ENCODE results near the gene P2RY2.

The P2RY2 gene

DNA sequence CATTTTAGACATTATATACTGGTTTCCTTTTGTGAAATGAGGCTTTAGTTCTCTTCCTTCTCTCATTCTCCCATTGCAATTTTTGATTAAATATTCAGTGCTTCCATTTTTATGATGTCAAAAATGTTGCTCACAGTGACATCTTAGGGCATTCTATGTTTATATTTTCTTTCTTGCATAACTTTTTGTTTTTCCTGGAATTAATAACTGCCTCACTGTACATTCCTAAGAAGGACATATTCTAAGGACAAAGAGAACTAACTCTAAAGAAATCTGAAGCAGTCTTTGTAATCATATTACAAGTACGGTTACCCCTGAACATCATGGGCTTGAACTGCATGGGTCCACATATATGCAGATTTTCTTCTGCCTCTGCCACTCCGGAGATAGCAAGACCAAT is 28.2 kb downstream of the P2RY2 start:
- DNase-seq = no peak

DNA sequence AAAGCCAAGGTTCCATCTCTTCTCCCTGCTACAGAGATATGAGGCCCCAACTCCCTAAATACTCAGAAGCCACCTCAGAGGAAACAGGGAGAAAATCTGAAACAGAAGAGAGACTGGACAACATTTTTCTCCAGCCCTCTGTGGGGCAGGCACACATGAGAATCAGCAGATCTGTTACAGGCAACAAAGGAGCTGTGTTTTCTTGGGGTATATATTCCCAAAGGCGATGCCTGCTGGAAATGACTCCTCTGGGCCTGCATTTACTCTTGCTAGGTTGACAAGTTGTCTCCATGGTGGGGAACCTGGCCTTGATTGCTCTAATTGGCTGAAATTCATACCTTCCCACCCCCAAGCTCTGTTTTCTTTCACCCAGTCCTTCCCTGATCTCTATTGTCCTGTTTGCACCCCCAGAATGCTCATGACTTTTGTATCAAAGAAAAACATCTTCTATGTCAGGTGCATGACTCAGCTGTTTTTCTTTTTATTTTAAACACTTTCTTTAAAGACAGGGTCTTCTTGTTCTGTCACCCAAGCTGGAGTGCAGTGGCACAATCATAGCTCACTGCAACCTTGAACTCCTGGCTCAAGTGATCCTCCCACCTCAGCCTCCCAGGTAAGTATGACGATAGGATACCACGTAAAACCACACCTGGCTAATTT is 30.6 kb downstream of the P2RY2 start:
- no peak for DNase-seq

DNA sequence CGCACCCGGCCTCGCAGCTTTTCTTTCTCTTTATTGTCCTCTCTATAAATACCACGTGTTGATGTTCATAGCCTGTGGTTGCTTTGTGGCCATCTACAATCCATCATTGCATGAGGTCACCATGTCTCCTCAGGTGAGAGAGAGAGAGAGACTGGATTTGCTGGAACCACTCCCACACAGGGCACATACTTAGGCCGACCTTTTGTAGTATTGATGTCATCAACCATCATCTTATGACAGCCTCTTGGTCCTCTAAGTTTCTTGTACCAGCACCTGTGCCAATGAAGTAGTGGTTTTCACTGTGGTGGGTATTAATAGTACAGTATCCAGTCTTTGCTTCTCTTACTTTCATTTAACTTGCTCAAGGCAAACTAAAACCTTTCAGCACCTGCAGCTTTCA is 31.2 kb downstream of the P2RY2 start:
- no peak for DNase-seq

DNA sequence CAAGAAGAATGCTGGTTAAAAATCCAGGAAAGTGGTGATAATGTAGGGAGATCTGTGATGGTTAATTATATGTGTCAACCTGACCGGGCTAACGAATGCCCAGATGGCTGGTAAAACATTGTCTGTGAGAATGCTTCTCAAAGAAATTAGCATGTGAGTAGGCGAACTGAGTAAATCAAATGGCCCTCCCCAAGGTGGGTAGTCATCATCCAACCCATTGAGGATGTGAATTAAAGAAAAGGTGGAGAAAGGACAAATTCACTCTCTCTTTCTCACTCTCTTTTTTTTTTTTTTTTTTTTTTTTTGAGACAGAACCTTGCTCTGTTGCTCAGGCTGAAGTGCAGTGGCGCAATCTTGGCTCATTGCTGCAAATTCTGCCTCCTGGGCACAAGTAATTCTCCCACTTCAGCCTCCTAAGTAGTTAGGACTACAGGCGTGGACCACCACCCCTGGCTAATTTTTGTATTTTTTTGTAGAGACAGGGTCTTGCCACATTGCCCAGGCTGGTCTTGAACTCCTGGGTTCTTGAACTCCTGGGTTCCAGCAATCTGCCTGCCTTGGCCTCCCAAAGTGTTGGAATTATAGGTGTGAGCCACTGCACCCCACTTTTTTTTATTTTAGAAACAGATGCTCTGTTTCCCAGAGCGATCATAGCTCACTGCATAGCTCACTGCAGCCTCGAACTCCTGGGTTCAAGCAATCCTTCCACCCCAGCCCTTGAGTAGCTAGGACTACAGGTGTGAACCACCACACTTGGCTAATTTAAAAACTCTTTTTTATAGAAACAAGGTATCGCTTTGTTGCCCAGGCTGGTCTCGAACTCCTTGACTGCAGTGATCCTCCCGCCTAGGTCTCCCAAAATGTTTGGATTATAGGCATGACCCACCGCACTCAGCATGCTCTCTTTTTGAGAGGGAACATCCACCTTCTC is 32.0 kb downstream of the P2RY2 start:
- DNase-seq = no peak

DNA sequence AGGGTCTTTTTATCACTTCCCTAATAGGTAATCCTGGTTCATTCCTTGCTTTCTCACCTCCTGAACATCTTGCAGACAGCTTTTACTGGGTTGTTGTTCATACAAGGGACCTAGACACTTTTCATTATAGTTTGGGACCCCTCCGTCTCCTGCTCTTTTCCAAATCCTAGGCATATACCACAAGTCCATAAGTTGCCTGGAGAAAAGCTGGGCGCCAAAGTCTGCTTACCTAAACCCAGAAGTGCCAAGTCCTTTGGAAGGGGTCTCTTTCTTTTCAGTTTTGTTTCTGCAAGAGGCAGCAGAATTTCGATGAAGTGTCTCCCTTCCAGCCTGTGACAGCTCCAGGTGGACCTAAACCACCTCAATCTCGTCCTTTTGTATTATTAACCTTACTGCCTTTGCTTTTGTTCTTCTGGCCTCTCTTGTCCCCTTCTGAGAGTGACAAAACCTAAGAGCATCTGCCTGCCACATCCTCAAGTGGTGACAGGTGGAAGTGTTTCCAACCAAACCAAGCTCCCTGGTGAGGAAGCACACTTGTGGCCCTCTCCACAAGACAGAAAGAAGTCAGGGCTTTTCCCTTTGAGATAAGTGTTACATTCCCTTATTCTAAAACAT is 34.6 kb downstream of the P2RY2 start:
- DNase-seq = no peak

DNA sequence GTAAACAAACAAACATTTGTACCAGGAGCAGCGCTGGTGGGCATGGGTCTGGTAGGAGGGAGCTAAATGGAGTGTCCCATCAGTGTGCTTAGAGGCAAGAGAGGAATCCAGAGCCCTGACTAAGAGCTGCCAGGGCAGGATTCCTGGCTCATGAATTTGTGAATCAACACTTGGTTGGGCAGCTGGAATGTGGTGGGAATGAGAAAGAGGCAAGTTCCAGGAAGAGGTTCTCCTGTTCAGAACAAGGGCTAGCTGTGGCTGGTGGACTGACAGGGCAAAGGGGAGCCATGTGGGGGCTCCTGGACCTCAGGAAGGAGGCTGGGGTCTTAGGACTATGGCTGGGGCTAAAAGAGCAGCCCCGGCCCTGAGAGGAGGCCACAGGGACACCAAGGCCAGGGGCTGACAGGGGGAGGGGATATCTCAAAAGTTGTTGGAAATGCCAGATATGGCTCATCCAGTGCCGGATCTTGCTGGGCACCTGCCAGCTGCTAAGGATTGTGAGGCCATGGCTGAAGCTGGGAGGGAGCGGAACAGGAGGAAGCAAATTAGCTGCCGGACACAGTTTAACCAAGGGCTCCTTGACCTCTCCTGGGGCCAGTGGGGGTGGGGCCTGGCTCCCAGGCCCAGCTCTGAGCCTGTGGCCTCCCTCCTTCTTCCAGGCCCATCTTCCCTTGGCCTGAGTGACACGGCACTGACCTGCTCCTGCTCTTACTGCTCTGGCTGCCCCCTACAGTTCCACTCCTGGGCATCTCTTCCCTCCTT is 39.4 kb downstream of the P2RY2 start:
- DNase-seq = no peak

DNA sequence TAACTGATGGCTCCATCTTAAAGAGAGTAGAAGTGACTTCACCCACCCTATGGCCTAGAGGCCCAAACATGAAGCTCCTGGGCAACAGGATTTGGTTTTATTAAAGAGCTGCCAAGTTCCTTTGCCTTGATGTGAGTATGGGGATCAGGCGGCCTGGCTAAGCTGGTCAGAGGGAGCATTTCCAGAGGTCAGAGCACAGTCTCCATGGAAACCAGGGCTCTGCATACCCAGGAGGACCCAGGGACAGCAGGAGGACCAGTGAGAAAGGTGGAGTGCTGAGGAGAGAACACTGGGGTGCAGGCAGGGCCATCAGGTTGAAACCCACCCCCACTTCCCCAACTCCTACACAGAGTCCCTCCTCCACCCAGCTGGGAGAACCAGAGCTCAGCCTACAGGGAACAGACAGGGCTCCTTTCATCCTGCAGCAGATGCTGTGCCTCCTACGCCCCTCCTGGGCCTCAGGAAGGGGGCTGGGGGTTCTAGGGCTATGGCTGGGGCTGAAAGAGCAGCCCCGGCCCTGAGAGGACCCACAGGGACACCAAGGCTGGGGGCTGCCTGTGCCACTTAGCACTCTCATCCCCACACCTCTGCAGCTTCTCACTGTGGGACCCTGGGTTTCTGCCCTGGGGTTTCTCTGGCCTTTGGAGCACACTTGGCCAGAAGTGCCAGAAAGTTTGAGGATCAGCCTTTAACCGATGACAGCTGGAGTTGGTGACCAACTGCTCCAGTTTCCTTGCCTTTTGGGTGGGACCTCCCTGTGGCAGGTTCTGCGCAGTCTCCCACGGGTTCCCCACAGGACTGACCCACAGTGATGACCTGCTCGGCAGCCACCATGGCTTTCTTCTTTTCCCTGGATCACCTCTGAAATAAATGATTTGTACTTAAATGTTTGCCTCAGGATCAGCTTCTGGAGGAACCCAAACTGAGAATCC is 40.3 kb downstream of the P2RY2 start:
- no peak for DNase-seq

DNA sequence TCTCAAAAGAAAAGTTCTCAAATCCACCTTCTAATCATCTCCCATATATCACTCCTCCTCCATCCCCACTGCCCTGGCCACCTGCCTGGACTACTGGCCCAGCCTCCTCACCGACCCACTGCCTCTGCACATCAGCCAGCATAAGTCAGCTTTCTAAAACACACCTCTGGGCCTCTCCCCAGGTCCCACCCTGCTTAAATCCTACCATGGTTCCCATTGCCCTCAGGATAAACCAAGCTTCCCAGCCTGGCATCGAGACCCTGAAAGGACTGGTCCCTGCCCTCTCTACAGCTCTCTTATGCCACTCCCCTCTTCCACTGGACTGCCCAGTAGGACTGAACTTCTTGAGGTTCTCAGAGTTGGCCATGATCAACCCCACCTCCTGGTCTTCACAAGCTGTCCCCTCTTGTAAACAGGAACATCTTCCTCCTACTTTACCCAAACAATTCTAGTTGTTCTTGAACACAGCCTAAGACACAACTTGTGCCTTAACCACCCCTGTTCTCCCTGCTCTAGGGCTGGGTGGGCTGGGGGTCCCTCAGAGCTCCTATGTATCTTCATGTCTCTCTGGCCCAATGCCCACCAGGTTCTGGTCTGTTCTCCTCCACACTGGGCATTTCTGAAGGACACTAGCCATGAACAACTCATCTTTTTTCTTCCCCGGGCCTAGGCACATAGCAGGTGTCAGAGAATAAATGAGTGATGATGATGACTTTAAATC is 41.5 kb downstream of the P2RY2 start:
- DNase-seq = no peak

DNA sequence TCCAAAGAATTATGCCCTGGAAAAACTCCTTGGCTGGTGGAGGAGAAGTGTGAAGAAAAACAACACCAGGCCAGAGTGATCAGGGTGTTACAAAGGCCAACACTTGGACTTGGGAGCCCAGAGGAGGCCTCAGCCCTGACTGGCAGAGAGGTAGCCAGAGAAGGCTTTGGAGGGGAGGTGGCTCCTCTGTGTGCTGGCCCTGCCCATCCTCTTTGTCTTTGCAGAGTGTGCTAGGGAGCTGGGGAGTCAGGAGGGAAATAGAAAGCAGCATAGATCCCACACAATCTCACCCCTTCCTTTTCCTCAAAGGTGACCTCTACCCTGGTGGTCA is 42.0 kb downstream of the P2RY2 start:
- DNase-seq = no peak

DNA sequence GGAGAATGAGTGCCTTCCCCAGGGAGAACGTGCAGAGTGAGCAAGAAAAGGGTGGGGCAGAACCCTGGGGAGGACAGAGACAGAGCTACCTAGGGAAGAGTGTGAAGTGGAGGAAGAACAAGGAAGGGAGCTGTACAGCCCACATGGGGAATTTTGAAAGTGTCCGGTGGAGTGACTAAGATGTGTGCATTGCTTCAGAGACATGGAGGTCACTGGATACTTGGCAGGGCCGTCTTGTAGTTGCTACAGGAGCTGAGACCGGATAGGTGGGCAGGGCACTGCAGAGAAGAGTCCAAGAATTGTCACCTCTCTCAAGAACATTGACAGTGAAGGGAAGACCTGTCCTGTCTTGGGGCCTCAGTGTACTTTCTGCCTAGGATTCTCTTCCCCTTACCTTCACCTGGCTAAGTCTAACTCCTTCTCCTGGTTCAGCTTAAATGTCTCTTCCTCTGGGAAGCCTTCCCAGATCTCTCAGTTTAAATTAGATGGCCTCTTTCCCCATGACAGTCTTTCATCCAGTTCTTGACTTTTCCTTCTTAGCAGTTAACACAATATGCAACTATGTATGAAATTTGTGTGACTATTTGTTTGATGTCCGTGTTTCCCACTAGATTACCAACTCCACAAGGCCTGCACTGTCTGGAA is 44.9 kb downstream of the P2RY2 start:
- no peak for DNase-seq

DNA sequence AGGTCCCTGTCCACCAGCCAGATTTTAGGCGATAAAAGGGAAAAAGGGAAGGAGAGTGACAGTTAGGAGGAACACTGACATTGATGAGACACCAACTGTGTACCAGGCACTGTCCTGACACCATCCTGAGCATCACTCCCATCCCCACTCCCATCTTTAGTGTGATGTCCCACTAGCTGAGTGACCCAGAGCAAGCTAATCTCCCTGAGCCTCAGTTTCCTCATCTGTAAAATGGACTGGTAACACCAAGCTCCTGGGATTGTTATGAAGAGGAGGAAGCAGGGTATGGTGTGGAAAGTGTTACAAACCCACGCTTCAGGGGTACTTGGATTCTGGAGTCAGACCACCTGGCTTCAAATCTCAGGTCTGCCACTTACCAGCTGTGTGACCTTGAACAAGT is 45.6 kb downstream of the P2RY2 start:
- DNase-seq = no peak

DNA sequence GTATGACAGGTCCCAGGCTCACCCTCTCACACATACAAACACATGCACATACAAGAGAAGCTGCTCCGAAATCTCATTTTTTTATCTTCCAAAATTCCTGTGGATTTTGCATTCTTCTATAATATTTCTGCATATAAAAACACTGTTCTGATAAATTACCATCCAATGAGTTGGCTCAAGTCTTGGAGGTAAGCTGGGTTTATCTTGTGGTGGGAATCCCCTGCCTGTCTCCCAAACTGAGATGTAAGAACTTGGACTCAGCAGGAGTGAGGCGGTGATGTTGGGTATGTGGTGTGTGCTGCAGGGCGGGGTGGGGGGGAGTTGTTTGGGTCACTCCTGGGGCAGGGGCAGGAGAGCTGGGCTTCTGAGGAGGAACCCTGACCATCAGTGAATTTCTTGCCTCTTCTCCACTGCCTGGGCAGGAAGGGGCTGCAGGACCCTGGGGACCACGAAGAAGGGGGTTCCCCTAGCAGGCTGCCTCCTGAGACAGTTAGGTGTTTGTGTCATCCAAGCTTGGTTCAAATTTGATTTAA is 47.3 kb downstream of the P2RY2 start:
- DNase-seq = no peak

DNA sequence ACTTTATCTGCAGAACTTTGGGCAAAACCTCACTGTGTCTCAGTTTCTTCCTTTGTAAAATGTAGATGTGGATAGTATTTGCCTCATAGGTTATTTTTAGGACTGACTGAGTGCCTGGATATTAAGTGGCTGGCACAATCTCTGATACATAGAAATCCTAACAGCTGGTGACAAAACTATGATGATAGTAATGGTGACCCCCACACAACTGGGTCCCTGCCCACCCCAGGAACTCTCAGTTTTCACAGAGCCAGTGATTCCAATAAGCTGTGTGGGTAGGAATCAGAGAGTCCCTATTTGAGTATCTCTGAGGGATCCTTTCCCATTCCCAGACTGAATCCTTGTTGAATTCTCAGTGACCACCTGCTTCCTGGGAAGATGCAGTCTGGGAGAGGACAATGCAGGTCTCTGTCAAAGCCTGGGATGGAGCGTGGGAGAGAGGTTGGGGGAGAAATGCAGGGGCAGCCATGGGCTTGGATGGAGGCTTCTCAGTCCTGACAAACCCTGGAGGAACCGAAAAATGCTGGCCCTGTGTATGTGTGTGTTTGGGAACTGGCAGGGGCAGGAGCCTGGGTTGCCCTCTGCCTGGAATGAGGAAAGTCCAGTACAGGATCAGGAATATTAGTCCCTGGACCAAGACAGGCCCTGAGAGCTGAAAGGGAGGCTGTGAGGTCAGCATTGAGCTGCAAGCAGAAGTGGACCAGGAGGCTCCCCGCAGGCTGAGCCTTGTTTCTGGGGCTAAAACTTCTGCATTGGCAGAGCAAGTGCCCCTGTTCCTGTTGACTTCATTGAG is 48.0 kb downstream of the P2RY2 start:
- no peak for DNase-seq

DNA sequence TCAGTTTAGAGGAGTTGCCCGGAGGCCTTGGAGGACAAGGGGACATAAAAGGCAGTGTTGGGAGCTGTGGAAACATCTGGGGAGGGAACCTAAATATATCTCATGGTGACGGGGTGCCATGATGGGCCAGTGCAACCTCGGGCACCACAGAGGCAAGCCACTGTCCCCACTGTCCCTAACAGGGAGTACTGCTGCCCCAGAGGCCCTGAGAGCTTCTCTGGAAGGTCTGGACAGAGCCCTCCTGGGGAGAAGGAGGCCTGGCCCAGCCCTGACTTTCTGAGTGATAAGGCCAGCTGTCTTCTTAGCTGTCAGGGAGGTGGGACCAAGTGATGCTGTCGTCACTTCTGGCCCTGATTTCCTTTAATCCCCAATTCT is 48.6 kb downstream of the P2RY2 start:
- DNase-seq = no peak

DNA sequence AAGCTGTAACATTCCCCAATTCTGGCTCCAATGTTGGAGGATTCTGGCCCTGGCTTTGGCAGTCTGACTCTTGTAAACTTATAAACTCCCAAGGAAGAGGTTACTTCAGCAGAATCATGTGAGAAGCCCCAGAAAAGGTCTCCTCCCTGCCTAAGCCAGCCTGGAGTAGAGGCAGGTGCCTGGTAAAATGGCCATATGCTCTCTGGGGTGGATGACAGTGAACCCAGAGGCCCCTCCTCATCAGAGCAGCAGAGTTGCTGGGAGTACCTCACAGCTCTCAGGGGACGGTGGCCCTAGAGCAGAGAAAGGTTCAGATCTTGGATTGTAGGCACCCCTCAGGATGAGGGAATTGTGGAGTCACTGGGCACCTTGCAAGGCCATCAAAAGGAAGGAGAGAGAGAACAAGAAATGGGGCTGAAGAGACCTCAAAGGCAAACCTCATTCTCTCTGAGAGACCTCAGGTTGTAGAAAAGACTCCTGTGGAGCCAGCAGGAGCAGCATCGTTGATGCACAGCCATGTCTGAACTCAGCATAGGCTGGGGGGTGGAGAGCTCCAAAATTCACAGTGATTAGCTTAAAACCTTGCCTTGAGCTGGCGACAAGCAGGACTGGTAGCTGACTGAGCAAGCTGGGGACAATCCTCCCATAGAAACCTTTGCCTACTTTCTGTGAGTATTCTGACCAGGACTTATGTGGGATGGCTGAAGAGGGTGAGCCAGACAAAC is 49.2 kb downstream of the P2RY2 start:
- no peak for DNase-seq

DNA sequence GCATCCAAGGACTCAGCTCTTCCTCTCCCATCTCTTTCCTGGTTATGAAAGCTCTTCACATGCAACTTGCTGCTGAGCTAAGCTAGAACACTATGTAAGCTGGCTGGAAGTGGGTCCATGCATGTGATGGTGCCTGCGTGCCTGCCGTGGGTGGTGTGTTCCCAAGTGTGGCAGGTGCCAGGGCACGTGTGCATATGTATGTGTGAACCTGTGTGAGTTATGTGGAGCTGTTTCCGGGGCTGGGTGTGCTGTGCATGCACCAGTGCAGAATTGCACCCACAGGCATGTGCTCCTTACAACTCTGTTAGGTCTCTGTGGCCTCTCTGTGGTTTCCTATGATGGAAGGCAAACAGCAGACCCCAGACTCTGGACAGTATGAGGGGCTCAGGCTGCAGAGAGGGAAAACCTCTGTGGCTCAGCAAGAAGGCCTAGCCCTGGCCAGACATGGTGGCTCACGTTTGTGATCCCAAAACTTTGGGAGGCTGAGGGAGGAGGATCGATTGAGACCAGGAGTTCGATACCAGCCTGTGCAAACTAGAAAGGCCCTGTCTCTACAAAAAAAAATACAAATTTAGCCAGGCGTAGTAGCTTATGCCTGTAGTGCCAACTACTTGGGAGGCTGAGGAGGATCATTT is 49.9 kb downstream of the P2RY2 start:
- no peak for DNase-seq

DNA sequence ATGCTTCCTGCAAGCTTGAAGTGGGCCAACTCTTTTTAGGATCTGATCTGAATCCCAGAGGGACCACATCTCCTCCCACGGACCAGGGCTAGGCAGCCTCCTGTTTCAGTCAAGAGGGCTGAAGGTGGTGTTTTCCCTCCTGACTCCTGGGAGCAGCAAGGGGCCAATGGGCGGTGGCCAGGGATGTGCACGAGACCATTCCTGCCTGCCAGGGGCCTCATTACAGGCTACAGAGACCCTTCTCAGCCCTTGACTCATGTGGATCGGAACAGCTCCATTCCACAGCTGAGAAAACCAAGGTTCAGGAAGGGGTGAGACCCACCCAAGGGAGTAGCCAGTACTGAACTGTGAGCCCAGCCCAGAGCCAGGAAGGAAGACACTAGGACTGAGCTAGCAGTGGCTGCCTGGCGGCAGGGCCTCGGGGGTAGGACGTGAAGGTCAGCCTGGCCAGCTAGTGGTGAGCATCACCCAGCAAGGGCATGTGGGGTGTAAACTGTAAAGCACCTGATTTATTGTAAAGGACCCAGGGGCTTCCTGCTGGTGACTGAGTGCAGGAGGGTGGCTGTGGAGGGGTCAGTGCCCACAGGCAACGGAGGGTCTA is 50.7 kb downstream of the P2RY2 start:
- no peak for DNase-seq

DNA sequence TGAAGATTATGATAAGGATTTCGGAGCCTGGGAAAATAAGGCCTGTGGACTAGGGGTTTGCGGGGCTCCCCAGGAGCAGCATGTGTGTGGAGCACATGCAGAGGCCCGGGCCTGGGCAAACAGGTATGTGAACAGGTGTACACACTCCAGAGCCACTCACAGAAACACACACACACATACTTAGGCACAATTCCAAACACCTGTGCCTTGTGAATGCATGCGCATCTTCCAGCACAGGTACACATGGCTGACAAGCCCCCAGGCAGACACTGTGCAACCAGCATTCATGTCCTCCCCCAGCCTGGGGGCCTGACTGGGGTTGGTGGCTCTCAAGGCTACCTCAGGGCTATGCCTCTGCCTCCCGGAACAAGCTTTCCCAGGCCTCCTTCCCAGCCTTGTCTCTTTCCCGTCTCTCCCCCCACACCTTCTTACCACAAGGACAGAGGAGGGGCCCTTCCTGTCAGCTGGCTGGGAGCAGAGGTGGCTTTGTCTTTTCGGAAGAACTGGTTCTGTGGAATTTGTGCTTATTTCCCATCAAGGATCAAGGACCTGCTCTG is 51.5 kb downstream of the P2RY2 start:
- DNase-seq = no peak

All from cerebellar nuclear complex (tissue), 1 donor.